Measurements from ENCODE around the gene KCNA10.

Gene KCNA10

DNA sequence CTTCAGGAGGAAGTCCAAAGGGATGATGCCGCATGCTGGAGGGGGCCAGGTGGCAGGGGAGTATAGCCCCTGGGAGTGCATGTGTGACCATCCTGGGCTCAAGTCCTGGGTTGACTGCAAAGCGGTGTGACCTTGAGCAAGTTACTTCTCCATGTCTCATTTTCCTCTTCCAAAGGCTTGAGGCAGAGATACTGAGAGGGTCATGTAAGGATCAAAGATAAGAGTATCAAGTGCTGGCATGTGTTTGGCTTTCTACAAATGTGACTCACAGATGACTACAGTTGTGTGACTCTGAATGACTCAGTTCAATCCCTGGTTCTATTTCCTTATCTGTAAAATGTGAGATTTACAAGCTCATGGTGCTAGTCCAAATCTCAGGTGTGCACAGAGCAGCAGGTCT lies 41.9 kb downstream of the KCNA10 start:
- DNase-seq = no peak

DNA sequence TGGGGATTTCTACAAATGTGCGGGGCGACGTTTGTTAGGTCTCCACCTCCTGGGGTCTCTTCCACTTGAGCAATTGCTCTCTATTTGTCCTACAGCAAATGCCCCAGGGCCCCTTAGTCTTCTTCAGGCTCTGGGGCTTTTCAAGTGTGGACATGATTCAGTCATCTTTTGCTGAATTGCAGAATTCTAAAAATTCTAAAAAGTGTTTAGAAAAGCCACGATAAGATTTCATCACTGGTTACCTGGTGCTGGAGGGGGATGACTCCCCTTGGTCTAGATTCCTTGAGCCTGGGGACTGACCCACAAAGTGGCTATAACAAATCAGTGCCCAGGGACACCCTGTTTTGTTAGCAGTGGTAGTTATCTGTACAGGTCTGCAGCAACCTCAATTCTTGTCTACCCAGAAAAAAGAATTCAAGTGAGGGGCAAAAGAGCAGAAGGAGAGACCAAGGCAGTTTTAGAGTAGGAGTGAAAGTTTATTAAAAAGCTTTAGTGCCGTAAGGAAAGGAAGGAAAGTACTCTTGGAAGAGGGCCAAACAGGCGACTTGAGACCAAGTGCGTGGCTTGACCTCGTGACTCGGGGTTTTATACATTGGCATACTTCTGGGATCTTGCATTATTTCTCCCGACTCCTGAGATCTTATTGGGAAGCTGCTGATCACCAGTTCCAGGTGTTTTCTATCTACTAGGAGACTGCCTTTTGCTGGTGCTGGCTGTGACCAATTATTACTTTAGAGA lies 42.8 kb downstream of the KCNA10 start:
- DNase-seq = no peak

DNA sequence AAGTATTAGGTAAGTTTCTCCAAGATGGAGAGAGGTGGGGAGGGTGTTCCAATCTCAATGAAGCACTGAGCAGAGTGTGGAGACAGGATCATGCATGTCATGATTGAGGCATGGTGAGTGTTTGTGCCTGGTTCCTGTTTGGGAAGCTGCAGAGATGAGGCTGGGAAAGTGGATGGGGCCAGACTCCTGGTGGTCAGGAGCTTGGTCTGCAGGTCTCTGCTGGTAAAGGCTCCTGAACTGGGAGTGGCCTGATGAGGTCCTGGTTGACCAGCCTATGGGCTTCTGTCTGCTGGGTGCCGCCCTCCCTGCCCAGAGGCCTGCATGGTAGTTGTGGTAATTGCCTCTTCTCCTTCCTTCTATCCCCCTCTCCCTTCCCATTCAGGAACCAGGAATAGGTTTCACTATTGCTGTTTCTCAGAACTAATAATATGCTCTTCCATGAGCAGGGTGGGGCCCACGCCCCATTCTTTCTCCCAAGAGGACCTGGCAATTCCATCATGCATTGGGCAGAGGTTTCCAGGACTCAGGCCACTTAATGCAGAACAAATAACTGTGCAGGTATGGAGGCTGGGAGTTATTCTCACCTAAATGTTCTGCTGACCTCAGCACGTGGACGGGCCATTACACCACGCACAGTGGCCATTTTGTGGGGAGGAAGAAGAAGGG lies 43.5 kb downstream of the KCNA10 start:
- DNase-seq = no peak

DNA sequence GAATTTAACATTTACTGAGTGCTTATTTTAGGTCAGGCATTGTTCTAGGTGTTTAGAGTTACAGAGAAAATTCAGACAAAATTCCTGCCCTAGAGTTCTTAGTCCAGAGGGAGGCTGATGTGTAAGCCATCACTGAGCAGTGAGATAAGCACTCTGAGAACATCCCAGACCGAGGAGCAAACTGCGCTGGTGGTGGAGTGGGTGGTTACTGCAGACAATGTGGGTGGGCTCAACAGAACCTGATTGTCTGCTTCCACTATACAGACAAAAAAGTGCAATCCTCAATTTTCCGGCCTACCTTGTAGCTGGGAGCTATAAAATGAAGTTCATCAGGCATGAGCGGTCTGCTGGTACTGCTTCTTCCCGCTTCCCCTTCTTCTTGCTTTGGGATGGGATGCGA lies 44.5 kb downstream of the KCNA10 start:
- DNase-seq = no peak

DNA sequence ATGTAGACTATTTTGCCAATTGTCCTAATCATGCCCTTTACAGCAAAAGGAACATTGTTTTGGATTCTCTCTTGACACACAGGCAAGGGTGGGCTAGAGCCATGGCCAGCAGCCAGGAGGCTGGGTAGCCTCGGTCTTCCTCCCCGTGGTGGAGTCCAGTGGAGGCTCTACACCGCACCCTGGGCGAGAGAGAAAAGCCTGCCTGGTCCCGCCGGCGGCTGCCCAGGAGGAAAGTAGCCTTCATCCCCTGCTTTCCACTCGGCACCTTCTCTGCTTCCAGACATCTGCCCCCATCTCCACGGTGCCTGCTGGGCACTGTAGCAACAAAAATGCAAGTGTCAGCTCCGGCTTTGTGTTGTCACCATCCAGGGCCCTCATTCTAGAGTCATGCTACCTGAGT lies 46.4 kb downstream of the KCNA10 start:
- DNase-seq = no peak

DNA sequence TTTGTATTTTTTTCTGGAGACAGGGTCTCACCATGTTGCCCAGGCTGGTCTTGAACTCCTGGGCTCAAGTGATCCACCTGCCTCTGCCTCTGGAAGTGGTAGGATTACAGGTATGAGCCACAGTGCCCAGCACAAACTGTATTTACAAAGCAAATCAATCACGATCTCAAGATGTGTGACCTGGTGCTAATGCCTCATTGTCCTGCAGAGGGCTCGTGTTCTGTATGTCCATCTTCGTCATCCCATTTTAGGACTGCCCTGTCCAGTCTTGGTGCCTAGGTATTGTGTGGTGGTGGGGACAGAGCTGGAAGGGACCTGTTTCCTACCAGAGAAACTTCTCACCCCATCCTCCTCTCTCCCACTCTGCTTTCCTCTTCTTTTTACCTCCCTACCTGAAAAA lies 47.8 kb downstream of the KCNA10 start:
- DNase-seq = no peak

All from NCI-H524 (cell line).